ENCODE measurements around the gene GPR39.

DNA sequence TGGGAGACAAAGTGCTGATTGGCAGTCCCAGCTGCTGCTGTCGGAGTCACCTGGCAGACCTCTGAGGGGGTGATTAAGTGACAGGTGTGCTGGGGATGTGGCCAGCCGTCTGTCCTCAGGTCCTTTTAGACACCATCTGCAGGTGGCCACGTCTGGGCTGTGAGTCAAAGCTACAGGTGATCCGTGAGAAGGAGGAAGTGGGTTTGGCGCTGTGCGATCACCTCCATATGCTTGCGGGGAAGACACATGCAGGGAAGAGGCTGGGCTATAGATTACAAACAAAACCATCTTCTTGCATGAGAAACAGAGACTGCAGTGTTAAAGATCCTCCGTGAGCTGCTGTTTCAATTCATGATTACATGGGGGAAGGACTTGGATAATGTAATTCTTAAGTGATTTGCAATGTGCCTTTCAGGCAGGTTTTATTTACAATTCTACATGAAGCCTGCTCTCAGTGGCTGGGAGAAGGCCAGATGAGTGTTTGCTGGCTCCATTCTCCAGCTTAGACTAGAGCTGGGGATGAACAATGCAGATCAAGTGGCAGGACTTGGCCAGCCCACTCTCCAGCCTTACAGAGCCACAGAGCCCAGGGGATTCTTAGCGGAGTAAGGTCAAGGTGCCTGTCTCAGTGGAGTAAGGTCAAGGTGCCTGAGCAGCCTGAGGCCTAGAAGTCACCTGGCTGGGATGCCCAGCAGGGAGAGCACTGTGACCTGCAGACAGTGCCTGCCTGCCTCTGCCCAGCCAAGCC lies 165.6 kb downstream of the GPR39 start:
- TF ChIP-seq, protein P1, sequence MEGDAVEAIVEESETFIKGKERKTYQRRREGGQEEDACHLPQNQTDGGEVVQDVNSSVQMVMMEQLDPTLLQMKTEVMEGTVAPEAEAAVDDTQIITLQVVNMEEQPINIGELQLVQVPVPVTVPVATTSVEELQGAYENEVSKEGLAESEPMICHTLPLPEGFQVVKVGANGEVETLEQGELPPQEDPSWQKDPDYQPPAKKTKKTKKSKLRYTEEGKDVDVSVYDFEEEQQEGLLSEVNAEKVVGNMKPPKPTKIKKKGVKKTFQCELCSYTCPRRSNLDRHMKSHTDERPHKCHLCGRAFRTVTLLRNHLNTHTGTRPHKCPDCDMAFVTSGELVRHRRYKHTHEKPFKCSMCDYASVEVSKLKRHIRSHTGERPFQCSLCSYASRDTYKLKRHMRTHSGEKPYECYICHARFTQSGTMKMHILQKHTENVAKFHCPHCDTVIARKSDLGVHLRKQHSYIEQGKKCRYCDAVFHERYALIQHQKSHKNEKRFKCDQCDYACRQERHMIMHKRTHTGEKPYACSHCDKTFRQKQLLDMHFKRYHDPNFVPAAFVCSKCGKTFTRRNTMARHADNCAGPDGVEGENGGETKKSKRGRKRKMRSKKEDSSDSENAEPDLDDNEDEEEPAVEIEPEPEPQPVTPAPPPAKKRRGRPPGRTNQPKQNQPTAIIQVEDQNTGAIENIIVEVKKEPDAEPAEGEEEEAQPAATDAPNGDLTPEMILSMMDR (IDR thresholded peaks at IDR 0.05; ENCODE audit: low read depth, low read length, poor library complexity, severe bottlenecking) = no peak
- TF ChIP-seq EZH2phosphoT487 (IDR thresholded peaks at IDR 0.05; ENCODE audit: borderline replicate concordance, low read length) = no peak
